HG03439 (cell line): ENCODE results near the gene PLK4.
"Not testable (repeated sequence)": the region's sequence is repeated elsewhere in the genome, so short reads cannot be mapped to it uniquely, and the experiment has no call there.

ENCODE experiments used
- ATAC-seq: cut with Tn5 transposase; IDR thresholded peaks from one replicate; pipeline ENCODE4 v1.9.1; 2021; ENCODE audit warnings: mild to moderate bottlenecking, moderate library complexity; ENCODE audit not compliant: unreplicated experiment

The PLK4 gene

GRCh38 chr4:127899682-127900081, 19.0 kb downstream of the PLK4 start:
- ATAC-seq = not testable (repeated sequence)

GRCh38 chr4:127905029-127905428, 24.3 kb downstream of the PLK4 start:
- no peak for ATAC-seq

- ATAC-seq = no peak
Observed at GRCh38 chr4:127916512-127916911, 35.8 kb downstream of the PLK4 start.

- no peak for ATAC-seq
Observed at GRCh38 chr4:127917151-127917550, 36.5 kb downstream of the PLK4 start.

GRCh38 chr4:127920521-127920920, 39.8 kb downstream of the PLK4 start:
- ATAC-seq = no peak

GRCh38 chr4:127922226-127922625, 41.5 kb downstream of the PLK4 start:
- ATAC-seq = no peak

- ATAC-seq = not testable (repeated sequence)
Observed at GRCh38 chr4:127925720-127926119, 45.0 kb downstream of the PLK4 start.

- ATAC-seq = no peak
Observed at GRCh38 chr4:127930175-127930574, 49.5 kb downstream of the PLK4 start.

GRCh38 chr4:127931836-127932235, 51.1 kb downstream of the PLK4 start:
- not testable (repeated sequence) for ATAC-seq

GRCh38 chr4:127936974-127937373, 56.3 kb downstream of the PLK4 start:
- no peak for ATAC-seq
